ENCODE results near the gene FARS2.

FARS2 gene

GRCh38 chr6:5595184-5595583 lies 333.9 kb downstream of the FARS2 start:
- DNase-seq, result no peak

- DNase-seq, result no peak
Measured at GRCh38 chr6:5597413-5597812, 336.1 kb downstream of the FARS2 start.

- no peak for DNase-seq
Measured at GRCh38 chr6:5598123-5598522, 336.8 kb downstream of the FARS2 start.

- no peak for DNase-seq
Measured at GRCh38 chr6:5599127-5599526, 337.8 kb downstream of the FARS2 start.

GRCh38 chr6:5605937-5606336 lies 344.6 kb downstream of the FARS2 start:
- DNase-seq, result no peak

GRCh38 chr6:5606546-5606945 lies 345.2 kb downstream of the FARS2 start:
- DNase-seq, result no peak

- no peak for DNase-seq
Measured at GRCh38 chr6:5610640-5611039, 349.3 kb downstream of the FARS2 start.

GRCh38 chr6:5617179-5617578 lies 355.9 kb downstream of the FARS2 start:
- no peak for DNase-seq

- no peak for DNase-seq
Measured at GRCh38 chr6:5619249-5619648, 357.9 kb downstream of the FARS2 start.

GRCh38 chr6:5622276-5623005 lies 361.1 kb downstream of the FARS2 start:
- DNase-seq, result no peak

GRCh38 chr6:5623769-5624168 lies 362.5 kb downstream of the FARS2 start:
- DNase-seq, result no peak

- no peak for DNase-seq
Measured at GRCh38 chr6:5624256-5624655, 362.9 kb downstream of the FARS2 start.

GRCh38 chr6:5626727-5627426 lies 365.6 kb downstream of the FARS2 start:
- no peak for DNase-seq

- no peak for DNase-seq
Measured at GRCh38 chr6:5630636-5631035, 369.3 kb downstream of the FARS2 start.

GRCh38 chr6:5632348-5632935 lies 371.1 kb downstream of the FARS2 start:
- DNase-seq, result no peak

- DNase-seq, result no peak
Measured at GRCh38 chr6:5634525-5634924, 373.2 kb downstream of the FARS2 start.

- no peak for DNase-seq
Measured at GRCh38 chr6:5636210-5637030, 375.1 kb downstream of the FARS2 start.

GRCh38 chr6:5637714-5638113 lies 376.4 kb downstream of the FARS2 start:
- no peak for DNase-seq

- DNase-seq, result no peak
Measured at GRCh38 chr6:5638666-5639065, 377.4 kb downstream of the FARS2 start.

GRCh38 chr6:5639193-5639592 lies 377.9 kb downstream of the FARS2 start:
- DNase-seq, result no peak

GRCh38 chr6:5640614-5641013 lies 379.3 kb downstream of the FARS2 start:
- DNase-seq, result no peak

GRCh38 chr6:5644523-5645185 lies 383.3 kb downstream of the FARS2 start:
- no peak for DNase-seq
